ENCODE measurements around the gene TXLNB. TPM values are rescaled to one million over a fixed set of nuclear protein-coding genes. Genes with fewer than 3 reads are reported as not detected.

Gene TXLNB
- total RNA-seq, 2 experiments from 2014 or later, result 0.17 to 0.19 TPM

GRCh38 chr6:139248911-139249310, 42.9 kb downstream of the TXLNB start:
- Histone ChIP-seq H3K9me3 (ENCODE audit: control insufficient read depth in 1 of 2, insufficient read depth in 1 of 2, low read length in 2 of 2) (no peaks in the 10 kb centered on the region), H3K27me3 (ENCODE audit: control insufficient read depth in 1 of 2, insufficient read depth in 2 of 2, low read length in 2 of 2) (no peaks in the 10 kb centered on the region), H3K4me3 (ENCODE audit: low read length) (no peak overlapping the region), H3K4me1 (ENCODE audit: insufficient read depth, low read length) (peaks cover 26% of the 10 kb centered on the region), H3K36me3 (ENCODE audit: insufficient read depth, low read length) (no peaks in the 10 kb centered on the region), H3K27ac (ENCODE audit: low read depth in 1 of 2, low read length in 2 of 2) (no peak overlapping the region)
- Mint-ChIP-seq H3K27me3 (no peaks in the 10 kb centered on the region), H3K36me3 (ENCODE audit: low read depth) (no peaks in the 10 kb centered on the region), H3K4me3 (no peak overlapping the region), H3K4me1 (ENCODE audit: low read depth) (peaks cover 42% of the 10 kb centered on the region), H3K9me3 (no peaks in the 10 kb centered on the region), H3K27ac (no peak overlapping the region)
- ChIA-PET POLR2A (no interaction called here), CTCF (interaction anchor here (2.2 to 2.3 kb wide), 2 partner anchors 14 to 30 kb away, joined by 11 to 15 read pairs; no protein-coding TSS in a partner anchor)
- DNase-seq, result no peak
- TF ChIP-seq CTCF (IDR thresholded peaks at IDR 0.05), result no peak
- intact Hi-C loops (cut with DNase I, micrococcal nuclease), result no loop called here
- no peak for ATAC-seq (ENCODE audit: poor library complexity)

- H3K9me3 ChIP-seq (ENCODE audit: control insufficient read depth in 1 of 2, insufficient read depth in 1 of 2, low read length in 2 of 2), result no peaks in the 10 kb centered on the region
- peak in 1 of 14 experiments; percentile 16 for DNase-seq
- peak; percentile 15 for TF ChIP-seq CTCF (IDR thresholded peaks at IDR 0.05)
- H3K4me1 ChIP-seq (ENCODE audit: insufficient read depth, low read length), result peaks cover 26% of the 10 kb centered on the region
- POLR2A ChIA-PET, result interaction anchor here (0.7 kb wide), 1 partner anchor 10 kb away, joined by 3 read pairs; no protein-coding TSS in a partner anchor
- H3K27ac ChIP-seq (ENCODE audit: low read depth in 1 of 2, low read length in 2 of 2), result no peak overlapping the region
- no peak for ATAC-seq (ENCODE audit: poor library complexity)
- peak overlapping the region; percentile 43 for H3K4me3 Mint-ChIP-seq
- H3K27me3 ChIP-seq (ENCODE audit: control insufficient read depth in 1 of 2, insufficient read depth in 2 of 2, low read length in 2 of 2), result no peaks in the 10 kb centered on the region
- peaks cover 42% of the 10 kb centered on the region for H3K4me1 Mint-ChIP-seq (ENCODE audit: low read depth)
- H3K9me3 Mint-ChIP-seq, result no peaks in the 10 kb centered on the region
- no peak overlapping the region for H3K4me3 ChIP-seq (ENCODE audit: low read length)
- no peak overlapping the region for H3K27ac Mint-ChIP-seq
- H3K36me3 ChIP-seq (ENCODE audit: insufficient read depth, low read length), result no peaks in the 10 kb centered on the region
- H3K36me3 Mint-ChIP-seq (ENCODE audit: low read depth), result no peaks in the 10 kb centered on the region
- no peaks in the 10 kb centered on the region for H3K27me3 Mint-ChIP-seq
- intact Hi-C loops (cut with DNase I, micrococcal nuclease), result no loop called here
- CTCF ChIA-PET, result no interaction called here
Observed at GRCh38 chr6:139247618-139248017, 44.2 kb downstream of the TXLNB start.

GRCh38 chr6:139243536-139243935, 48.3 kb downstream of the TXLNB start:
- H3K27ac ChIP-seq (ENCODE audit: low read depth in 1 of 2, low read length in 2 of 2), result no peak overlapping the region
- Mint-ChIP-seq H3K4me1 (ENCODE audit: low read depth) (peaks cover 14% of the 10 kb centered on the region), H3K27me3 (no peaks in the 10 kb centered on the region), H3K36me3 (ENCODE audit: low read depth) (no peaks in the 10 kb centered on the region), H3K9me3 (no peaks in the 10 kb centered on the region), H3K27ac (no peak overlapping the region), H3K4me3 (no peak overlapping the region)
- ChIA-PET POLR2A (no interaction called here), CTCF (no interaction called here)
- H3K4me1 ChIP-seq (ENCODE audit: insufficient read depth, low read length), result no peaks in the 10 kb centered on the region
- TF ChIP-seq CTCF (IDR thresholded peaks at IDR 0.05), result no peak
- no peaks in the 10 kb centered on the region for H3K9me3 ChIP-seq (ENCODE audit: control insufficient read depth in 1 of 2, insufficient read depth in 1 of 2, low read length in 2 of 2)
- ATAC-seq (ENCODE audit: poor library complexity) (no peak), DNase-seq (no peak)
- H3K4me3 ChIP-seq (ENCODE audit: low read length), result no peak overlapping the region
- H3K36me3 ChIP-seq (ENCODE audit: insufficient read depth, low read length), result no peaks in the 10 kb centered on the region
- intact Hi-C loops (cut with DNase I, micrococcal nuclease), result no loop called here
- no peaks in the 10 kb centered on the region for H3K27me3 ChIP-seq (ENCODE audit: control insufficient read depth in 1 of 2, insufficient read depth in 2 of 2, low read length in 2 of 2)

Data from CD4-positive, alpha-beta T cell (primary cell).